MCF 10A (cell line): ENCODE measurements around the gene LRR1. TPM values are rescaled to one million over a fixed set of nuclear protein-coding genes. Genes with fewer than 3 reads are reported as not detected.

Experiments used
- BruUV-seq: library from RNA; stranded (reverse); fragments of 400-500 nt; replicated peaks from 2 replicates; lab custom pipeline; 2021; lab: Mats Ljungman, UMichigan
- CTCF ChIA-PET: fragments of 300-600 bp; sonication (Branson Sonifier 250); formaldehyde crosslinking; extraction: SDS; loops from one replicate; lab custom pipeline; 2021; ENCODE audit warnings: antibody characterized with exemption, inconsistent platforms; lab: Yijun Ruan, JAX
- POLR2A ChIA-PET: fragments of 300-600, 350-650 bp; sonication (Branson Sonifier 250); formaldehyde crosslinking; extraction: SDS; loops from one replicate; lab custom pipeline; 2020; ENCODE audit warnings: antibody characterized with exemption, inconsistent platforms; lab: Yijun Ruan, JAX
- DNase-seq: peaks from one replicate; pipeline ENCODE4 v3.0.0-alpha.2; 2018; ENCODE audit not compliant: unreplicated experiment
- H3K27ac Mint-ChIP-seq: one replicate; pipeline ENCODE4 v1.8.0; 2022; ENCODE audit warnings: mild to moderate bottlenecking, low read depth, mixed read lengths; ENCODE audit not compliant: unreplicated experiment
- H3K27me3 Mint-ChIP-seq: one replicate; pipeline ENCODE4 v1.8.0; 2022; ENCODE audit warnings: mixed read lengths; ENCODE audit not compliant: insufficient read depth, unreplicated experiment
- H3K36me3 Mint-ChIP-seq: one replicate; pipeline ENCODE4 v1.8.0; 2022; ENCODE audit warnings: mild to moderate bottlenecking, moderate library complexity, mixed read lengths; ENCODE audit not compliant: insufficient read depth, unreplicated experiment
- H3K4me1 Mint-ChIP-seq: one replicate; pipeline ENCODE4 v1.8.0; 2022; ENCODE audit warnings: mixed read lengths; ENCODE audit not compliant: insufficient read depth, unreplicated experiment
- H3K4me3 Mint-ChIP-seq: one replicate; pipeline ENCODE4 v1.8.0; 2022; ENCODE audit warnings: mild to moderate bottlenecking, moderate library complexity, mixed read lengths; ENCODE audit not compliant: unreplicated experiment
- H3K9me3 Mint-ChIP-seq: one replicate; pipeline ENCODE4 v1.8.0; 2022; ENCODE audit warnings: mixed read lengths; ENCODE audit not compliant: unreplicated experiment
- CTCF ChIP-seq: fragments of 200-600 bp; IDR thresholded peaks from one replicate; pipeline ENCODE4 v1.8.0; 2022; ENCODE audit warnings: antibody characterized with exemption, mild to moderate bottlenecking; ENCODE audit not compliant: unreplicated experiment
- intact Hi-C: fragments of 100-400 bp; cut with micrococcal nuclease; formaldehyde crosslinking; loops from 2 replicates; pipeline ENCODE4 v1.14.1; 2022
- total RNA-seq: library from RNA; stranded (reverse); gene quantifications from 2 replicates; pipeline ENCODE4 v1.2.3, GENCODE V29; 2022

LRR1 gene
- total RNA-seq, 1 experiment from 2014 or later = 19.8 TPM

GRCh38 chr14:49659526-49660455 lies 61.1 kb downstream of the LRR1 start:
- BruUV-seq = no TSS peak
- no peaks in the 10 kb centered on the region for H3K27me3 Mint-ChIP-seq
- ChIA-PET POLR2A (interaction anchor here (0.6 to 1.7 kb wide), 4 partner anchors 21 to 108 kb away, joined by 3 to 4 read pairs (median 3); partner anchors contain the start of genes DNAAF2, KLHDC2 and RPS29), CTCF (no interaction called here)
- no peak for TF ChIP-seq CTCF
- no peak overlapping the region for H3K27ac Mint-ChIP-seq
- H3K4me3 Mint-ChIP-seq = no peak overlapping the region
- intact Hi-C loops = no loop called here
- H3K9me3 Mint-ChIP-seq = no peaks in the 10 kb centered on the region
- peaks cover 4% of the 10 kb centered on the region for H3K36me3 Mint-ChIP-seq
- H3K4me1 Mint-ChIP-seq = no peaks in the 10 kb centered on the region
- peak; percentile 14 for DNase-seq

Other genes starting within 250 kb of the LRR1 start
- 1,499 and 1,837 TPM in 2 replicates for gene RPS29, start 12.6 kb upstream of the LRR1 start, total RNA-seq
- 257 and 299 TPM in 2 replicates for gene RPL36AL, start 21.7 kb downstream of the LRR1 start, total RNA-seq
- 43.8 and 44.3 TPM in 2 replicates for gene MGAT2, start 21.9 kb downstream of the LRR1 start, total RNA-seq
- gene DNAAF2, start 36.3 kb downstream of the LRR1 start, total RNA-seq = 6.8 and 9.9 TPM in 2 replicates
- 1.9 and 3.8 TPM in 2 replicates for gene POLE2, start 89.3 kb downstream of the LRR1 start, total RNA-seq
- 0.35 and 0.52 TPM in 2 replicates for gene KLHDC1, start 94.2 kb downstream of the LRR1 start, total RNA-seq
- 28.3 and 32.4 TPM in 2 replicates for gene KLHDC2, start 169.2 kb downstream of the LRR1 start, total RNA-seq